ENCODE data around the gene RPS6KA2. TPM values are rescaled to one million over a fixed set of nuclear protein-coding genes. Genes with fewer than 3 reads are reported as not detected.

RPS6KA2 gene
- total and polyA plus RNA-seq, 8 donors = 7.9 to 95.4 (median 22.9) TPM

GRCh38 chr6:166608774-166609173 lies 18.3 kb downstream of the RPS6KA2 start:
- Histone ChIP-seq H3K27me3 (no peaks in the 10 kb centered on the region), H3K4me3 (no peak overlapping the region), H3K4me1 (no peaks in the 10 kb centered on the region), H3K27ac (no peak overlapping the region), H3K9me3 (no peaks in the 10 kb centered on the region), H3K36me3 (no peaks in the 10 kb centered on the region)
- TF ChIP-seq, protein P1, sequence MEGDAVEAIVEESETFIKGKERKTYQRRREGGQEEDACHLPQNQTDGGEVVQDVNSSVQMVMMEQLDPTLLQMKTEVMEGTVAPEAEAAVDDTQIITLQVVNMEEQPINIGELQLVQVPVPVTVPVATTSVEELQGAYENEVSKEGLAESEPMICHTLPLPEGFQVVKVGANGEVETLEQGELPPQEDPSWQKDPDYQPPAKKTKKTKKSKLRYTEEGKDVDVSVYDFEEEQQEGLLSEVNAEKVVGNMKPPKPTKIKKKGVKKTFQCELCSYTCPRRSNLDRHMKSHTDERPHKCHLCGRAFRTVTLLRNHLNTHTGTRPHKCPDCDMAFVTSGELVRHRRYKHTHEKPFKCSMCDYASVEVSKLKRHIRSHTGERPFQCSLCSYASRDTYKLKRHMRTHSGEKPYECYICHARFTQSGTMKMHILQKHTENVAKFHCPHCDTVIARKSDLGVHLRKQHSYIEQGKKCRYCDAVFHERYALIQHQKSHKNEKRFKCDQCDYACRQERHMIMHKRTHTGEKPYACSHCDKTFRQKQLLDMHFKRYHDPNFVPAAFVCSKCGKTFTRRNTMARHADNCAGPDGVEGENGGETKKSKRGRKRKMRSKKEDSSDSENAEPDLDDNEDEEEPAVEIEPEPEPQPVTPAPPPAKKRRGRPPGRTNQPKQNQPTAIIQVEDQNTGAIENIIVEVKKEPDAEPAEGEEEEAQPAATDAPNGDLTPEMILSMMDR (IDR thresholded peaks at IDR 0.05) = no peak
- intact Hi-C loops (cut with DNase I) = no loop called here
- FAIRE-seq (no peak), DNase-seq (no peak), ATAC-seq (no peak)
- 87 to 92% methylated on average over 4 of the region's 4 CpGs for WGBS, 2 donors

- WGBS, 2 donors = 87 to 90% methylated on average over 6 of the region's 6 CpGs
- DNase-seq (no peak), FAIRE-seq (no peak), ATAC-seq (no peak)
- Histone ChIP-seq H3K27ac (no peak overlapping the region), H3K36me3 (no peaks in the 10 kb centered on the region), H3K27me3 (no peaks in the 10 kb centered on the region), H3K4me3 (no peak overlapping the region), H3K4me1 (no peaks in the 10 kb centered on the region), H3K9me3 (no peaks in the 10 kb centered on the region)
- TF ChIP-seq, protein P1 (IDR thresholded peaks at IDR 0.05) = no peak
- intact Hi-C loops (cut with DNase I) = no loop called here
Observed at GRCh38 chr6:166605752-166606151, 21.3 kb downstream of the RPS6KA2 start.

DNA sequence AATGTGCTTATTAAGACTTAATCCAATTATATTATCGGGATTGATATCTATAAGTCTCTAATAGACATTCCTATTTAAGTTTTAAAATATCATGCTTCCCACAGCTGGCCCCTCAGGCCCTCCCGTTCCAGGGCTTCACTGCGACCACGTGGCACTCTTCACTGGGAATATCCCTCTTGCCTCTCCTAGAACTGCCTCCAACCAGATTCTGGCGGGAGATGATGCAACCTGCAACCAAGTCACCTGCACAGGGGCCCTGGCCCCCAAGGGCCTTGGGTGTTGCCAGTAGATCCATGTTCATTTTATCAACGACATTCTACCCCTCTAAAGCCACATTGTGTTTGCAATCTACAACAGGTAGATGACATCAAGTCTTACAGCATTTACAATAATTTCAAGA lies 22.1 kb downstream of the RPS6KA2 start:
- intact Hi-C loops (cut with DNase I) = no loop called here
- H3K9me3 ChIP-seq = no peaks in the 10 kb centered on the region
- peaks cover 0 to 5% (median 0%) of the 10 kb centered on the region in 3 donors for H3K4me1 ChIP-seq
- no peak for ATAC-seq
- TF ChIP-seq, protein P1 (IDR thresholded peaks at IDR 0.05) = no peak
- no peak overlapping the region for H3K4me3 ChIP-seq
- no peak for FAIRE-seq
- no peaks in the 10 kb centered on the region for H3K27me3 ChIP-seq
- WGBS, 2 donors = 89 to 90% methylated on average over 6 of the region's 6 CpGs
- DNase-seq = no peak
- H3K27ac ChIP-seq = no peak overlapping the region
- no peaks in the 10 kb centered on the region for H3K36me3 ChIP-seq

- H3K27me3 ChIP-seq = no peaks in the 10 kb centered on the region
- no peaks in the 10 kb centered on the region for H3K36me3 ChIP-seq
- no peak for DNase-seq
- FAIRE-seq = no peak
- no peak overlapping the region for H3K27ac ChIP-seq
- no peak overlapping the region for H3K4me3 ChIP-seq
- no peak for ATAC-seq
- TF ChIP-seq, protein P1 (IDR thresholded peaks at IDR 0.05) = no peak
- intact Hi-C loops (cut with DNase I) = no loop called here
- WGBS, 2 donors = 95 to 97% methylated on average over 9 of the region's 9 CpGs
- peaks cover 0 to 5% (median 0%) of the 10 kb centered on the region in 3 donors for H3K4me1 ChIP-seq
- H3K9me3 ChIP-seq = no peaks in the 10 kb centered on the region
Observed at GRCh38 chr6:166604328-166604727, 22.7 kb downstream of the RPS6KA2 start.

DNA sequence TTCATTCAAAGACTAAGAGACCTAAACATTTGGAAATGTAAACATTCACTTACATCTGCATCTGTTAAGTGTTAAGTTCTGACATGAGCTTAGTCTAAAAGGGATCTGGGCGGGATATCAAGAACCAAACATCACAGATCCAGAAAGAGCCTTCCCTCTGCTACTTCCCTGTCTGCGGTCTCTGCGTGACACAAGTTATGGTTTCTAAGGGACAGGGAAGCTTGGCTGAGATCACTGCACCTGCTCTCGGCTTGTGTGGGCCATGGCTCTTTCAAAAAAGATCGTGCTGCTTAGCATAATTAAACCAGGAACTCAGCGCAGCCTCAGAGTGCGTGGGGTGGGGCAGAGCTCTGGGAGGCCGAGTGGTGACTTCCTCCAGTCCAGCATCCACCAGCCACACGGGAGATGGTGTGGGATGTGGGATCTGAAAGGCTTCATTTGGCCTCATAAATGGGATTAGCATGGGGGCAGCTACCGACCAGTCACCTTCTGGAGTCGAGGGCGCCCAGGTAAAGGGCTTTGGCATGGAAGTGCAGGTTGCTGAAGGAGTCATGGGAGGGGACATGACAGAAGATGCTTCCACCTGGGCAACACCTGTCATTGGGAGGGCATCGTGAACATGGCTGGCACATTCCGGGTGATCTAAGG lies 23.9 kb downstream of the RPS6KA2 start:
- H3K4me1 ChIP-seq = peaks cover 0 to 5% (median 0%) of the 10 kb centered on the region in 3 donors
- intact Hi-C loops (cut with DNase I) = no loop called here
- peak in 1 of 4 donors; percentile 36 for ATAC-seq
- no peak overlapping the region for H3K4me3 ChIP-seq
- 95% methylated on average over 14 of the region's 14 CpGs for WGBS, 2 donors
- no peaks in the 10 kb centered on the region for H3K9me3 ChIP-seq
- TF ChIP-seq, protein P1 (IDR thresholded peaks at IDR 0.05) = no peak
- no peaks in the 10 kb centered on the region for H3K27me3 ChIP-seq
- FAIRE-seq = no peak
- H3K27ac ChIP-seq = no peak overlapping the region
- H3K36me3 ChIP-seq = no peaks in the 10 kb centered on the region
- no peak for DNase-seq
